Erythroblast (primary cell): ENCODE measurements around the gene PCDHGC3.

Source experiments
- DNase-seq, 2 experiments: peaks; one replicate each; lab custom pipeline; 2025; lab: John Stamatoyannopoulos, UW
- GATA1 ChIP-seq: IDR thresholded peaks from 2 replicates; pipeline ENCODE4 v1.6.1; 2011; ENCODE audit warnings: low read depth, mild to moderate bottlenecking, control low read depth, low read length, moderate library complexity
- POLR2A ChIP-seq: IDR thresholded peaks from 2 replicates; pipeline ENCODE4 v1.6.1; 2011; ENCODE audit warnings: mild to moderate bottlenecking, low read length

PCDHGC3 gene

DNA sequence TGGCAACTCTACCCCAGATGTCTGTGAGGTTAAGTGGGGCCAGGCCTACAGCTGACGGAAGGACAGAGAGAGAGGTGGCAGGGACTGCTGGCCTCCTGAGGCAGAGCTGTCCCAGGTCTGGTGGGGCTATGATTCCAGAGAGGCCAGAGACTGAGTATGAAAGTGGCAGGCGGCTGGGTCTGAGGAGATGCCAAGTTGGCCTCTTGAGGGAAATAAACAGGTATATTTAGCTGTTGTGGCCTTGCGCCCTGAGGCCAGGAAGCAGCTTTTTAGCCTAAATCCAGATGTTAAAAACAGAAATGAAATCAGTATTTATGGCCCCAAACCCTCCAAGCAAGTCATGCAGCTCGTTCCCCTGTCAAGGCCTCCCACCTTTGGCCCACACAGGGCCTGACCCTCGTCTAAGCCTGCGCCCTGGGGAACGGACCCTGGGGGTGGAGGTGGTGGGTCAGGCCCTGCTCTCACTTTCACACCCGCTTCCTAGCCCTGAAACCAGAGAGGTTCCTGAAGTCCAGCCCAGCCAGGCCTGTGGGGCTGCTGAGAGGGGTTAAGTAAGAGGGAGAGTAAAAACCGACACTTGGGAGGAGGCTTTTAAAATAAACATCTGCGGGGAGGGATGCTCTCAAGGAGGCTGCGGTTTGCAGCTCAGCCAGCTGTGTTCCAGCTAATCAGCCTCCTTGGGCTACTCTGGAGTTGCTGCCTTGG lies 31.8 kb downstream of the PCDHGC3 start:
- no peak for DNase-seq
- TF ChIP-seq GATA1 (no peak), POLR2A (no peak)

DNA sequence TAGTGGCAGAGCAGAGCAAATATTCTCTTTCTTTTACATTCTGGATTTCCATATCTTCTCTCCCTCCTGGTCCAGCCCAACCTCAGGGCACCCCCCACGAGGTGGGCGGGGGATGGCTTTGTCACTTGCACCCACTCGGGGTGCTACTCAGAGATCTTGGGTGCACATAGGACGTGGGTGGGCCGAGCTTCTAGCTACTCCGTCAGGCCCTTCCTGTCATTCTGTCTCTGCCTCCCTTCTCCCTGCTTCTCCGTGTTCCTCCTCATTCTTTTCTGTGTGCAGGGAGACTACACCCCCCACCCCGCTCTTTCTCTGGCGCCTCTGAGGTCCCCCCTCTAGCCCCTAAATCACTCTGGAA lies 32.7 kb downstream of the PCDHGC3 start:
- no peak for DNase-seq
- TF ChIP-seq GATA1 (no peak), POLR2A (no peak)

DNA sequence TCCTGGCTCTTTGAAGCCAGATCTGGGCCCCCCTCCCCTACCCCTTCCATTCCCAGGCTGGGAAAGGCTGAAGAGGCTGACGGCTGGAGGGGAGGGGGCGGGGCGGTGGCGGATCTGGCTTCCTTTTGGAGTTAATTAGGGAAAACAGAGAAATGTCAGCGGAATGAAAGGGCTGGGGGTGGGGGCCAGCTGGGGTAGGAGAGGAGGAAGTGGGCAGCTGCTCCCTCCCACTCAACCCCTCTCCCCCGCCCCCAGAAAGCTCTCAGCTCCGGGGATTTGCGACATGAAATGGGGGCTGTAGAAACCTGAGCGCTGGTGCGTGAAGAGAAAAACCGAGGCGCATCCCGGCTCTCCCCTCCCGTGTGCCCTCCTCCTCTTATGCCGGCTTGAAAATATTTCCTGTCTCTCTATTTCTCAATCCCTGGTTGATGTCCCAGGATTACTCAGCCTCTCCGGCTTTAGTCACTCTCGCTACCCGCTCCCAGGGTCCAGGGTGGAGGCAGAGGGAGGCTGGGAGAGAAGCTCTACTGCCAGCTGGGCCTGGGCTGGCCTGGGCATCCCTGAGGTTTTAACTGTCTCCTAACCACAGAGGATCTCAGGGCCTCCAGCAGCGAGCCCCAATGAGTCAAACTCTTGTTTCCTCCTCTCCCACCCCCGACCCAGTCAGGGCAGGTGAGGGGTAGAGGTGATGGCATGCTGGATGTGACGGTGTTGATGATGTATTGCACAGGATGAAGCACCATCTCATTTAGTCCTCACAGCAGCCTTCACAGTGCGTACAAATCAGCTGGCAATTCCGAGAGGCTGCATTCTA lies 33.2 kb downstream of the PCDHGC3 start:
- no peak for DNase-seq
- no peak for TF ChIP-seq POLR2A
- TF ChIP-seq GATA1: no peak

DNA sequence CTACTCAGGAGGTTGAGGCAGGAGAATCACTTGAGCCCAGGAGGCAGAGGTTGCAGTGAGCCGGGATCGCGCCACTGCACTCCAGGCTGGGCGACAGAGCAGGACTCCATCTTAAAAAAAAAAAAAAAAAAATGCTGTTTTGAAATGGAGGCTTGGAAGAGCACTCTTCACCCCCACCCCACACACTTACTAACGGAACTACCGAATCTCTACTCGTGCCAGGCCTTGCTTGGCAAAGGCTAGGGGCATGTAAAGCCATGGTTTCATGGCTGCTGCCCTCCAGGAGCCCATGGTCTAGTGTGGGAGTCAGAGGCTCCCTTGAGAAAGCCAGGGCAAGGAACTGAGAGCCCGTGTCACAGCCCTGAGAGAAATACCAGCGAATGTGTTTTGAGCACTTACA lies 34.4 kb downstream of the PCDHGC3 start:
- TF ChIP-seq POLR2A (no peak), GATA1 (no peak)
- DNase-seq: no peak

DNA sequence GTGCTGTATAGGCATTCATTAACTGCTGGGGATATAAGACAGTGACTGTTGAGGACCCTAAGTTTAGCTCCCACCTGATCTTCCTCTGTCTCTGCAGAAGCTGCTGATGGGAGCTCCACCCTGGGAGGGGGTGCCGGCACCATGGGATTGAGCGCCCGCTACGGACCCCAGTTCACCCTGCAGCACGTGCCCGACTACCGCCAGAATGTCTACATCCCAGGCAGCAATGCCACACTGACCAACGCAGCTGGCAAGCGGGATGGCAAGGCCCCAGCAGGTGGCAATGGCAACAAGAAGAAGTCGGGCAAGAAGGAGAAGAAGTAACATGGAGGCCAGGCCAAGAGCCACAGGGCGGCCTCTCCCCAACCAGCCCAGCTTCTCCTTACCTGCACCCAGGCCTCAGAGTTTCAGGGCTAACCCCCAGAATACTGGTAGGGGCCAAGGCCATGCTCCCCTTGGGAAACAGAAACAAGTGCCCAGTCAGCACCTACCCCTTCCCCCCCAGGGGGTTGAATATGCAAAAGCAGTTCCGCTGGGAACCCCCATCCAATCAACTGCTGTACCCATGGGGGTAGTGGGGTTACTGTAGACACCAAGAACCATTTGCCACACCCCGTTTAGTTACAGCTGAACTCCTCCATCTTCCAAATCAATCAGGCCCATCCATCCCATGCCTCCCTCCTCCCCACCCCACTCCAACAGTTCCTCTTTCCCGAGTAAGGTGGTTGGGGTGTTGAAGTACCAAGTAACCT lies 35.3 kb downstream of the PCDHGC3 start:
- no peak for DNase-seq
- TF ChIP-seq POLR2A (no peak), GATA1 (no peak)

DNA sequence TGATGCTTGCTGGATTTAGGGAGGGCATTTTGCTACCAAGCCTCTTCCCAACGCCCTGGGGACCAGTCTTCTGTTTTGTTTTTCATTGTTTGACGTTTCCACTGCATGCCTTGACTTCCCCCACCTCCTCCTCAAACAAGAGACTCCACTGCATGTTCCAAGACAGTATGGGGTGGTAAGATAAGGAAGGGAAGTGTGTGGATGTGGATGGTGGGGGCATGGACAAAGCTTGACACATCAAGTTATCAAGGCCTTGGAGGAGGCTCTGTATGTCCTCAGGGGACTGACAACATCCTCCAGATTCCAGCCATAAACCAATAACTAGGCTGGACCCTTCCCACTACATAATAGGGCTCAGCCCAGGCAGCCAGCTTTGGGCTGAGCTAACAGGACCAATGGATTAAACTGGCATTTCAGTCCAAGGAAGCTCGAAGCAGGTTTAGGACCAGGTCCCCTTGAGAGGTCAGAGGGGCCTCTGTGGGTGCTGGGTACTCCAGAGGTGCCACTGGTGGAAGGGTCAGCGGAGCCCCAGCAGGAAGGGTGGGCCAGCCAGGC lies 36.1 kb downstream of the PCDHGC3 start:
- no peak for DNase-seq
- no peak for TF ChIP-seq GATA1
- no peak for TF ChIP-seq POLR2A

DNA sequence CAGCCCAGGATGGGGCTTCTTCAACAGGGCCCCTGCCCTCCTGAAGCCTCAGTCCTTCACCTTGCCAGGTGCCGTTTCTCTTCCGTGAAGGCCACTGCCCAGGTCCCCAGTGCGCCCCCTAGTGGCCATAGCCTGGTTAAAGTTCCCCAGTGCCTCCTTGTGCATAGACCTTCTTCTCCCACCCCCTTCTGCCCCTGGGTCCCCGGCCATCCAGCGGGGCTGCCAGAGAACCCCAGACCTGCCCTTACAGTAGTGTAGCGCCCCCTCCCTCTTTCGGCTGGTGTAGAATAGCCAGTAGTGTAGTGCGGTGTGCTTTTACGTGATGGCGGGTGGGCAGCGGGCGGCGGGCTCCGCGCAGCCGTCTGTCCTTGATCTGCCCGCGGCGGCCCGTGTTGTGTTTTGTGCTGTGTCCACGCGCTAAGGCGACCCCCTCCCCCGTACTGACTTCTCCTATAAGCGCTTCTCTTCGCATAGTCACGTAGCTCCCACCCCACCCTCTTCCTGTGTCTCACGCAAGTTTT lies 36.7 kb downstream of the PCDHGC3 start:
- TF ChIP-seq GATA1 (no peak), POLR2A (no peak)
- peak; percentile 76 to 86 for DNase-seq

DNA sequence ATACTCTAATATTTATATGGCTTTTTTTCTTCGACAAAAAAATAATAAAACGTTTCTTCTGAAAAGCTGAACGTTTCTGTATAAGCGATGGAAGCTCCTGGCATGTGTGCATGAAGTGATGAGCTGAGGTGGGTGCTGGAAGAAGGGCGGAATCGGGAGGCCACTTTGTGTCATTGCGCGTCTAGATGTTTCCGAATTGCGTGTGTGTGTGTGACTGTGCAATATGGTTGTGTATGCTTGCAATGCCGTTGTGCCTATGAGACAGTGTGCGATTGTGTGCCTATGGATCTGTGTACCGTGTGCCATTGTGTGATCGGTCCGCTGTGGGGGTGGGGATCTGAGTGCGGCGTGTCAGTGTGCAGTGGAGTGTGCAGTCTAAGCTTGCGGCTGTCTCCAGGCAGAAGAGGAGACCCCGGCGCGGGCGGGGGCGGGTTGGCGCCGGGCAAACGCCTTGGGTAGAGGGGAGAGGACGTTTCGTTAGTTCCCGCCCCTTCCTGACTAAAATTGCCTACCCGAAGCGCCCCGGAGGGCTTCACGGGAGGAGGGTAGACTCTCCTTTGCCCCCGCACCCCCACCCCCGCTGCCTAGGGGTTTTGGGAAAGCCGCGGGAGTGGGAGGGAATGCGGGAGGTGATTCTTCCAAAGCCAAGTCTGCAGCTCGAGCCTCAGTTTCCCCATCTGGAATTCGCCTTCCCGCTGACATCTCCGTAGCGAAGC lies 37.3 kb downstream of the PCDHGC3 start:
- DNase-seq: peak; percentile 43 to 55
- TF ChIP-seq GATA1: no peak
- no peak for TF ChIP-seq POLR2A

DNA sequence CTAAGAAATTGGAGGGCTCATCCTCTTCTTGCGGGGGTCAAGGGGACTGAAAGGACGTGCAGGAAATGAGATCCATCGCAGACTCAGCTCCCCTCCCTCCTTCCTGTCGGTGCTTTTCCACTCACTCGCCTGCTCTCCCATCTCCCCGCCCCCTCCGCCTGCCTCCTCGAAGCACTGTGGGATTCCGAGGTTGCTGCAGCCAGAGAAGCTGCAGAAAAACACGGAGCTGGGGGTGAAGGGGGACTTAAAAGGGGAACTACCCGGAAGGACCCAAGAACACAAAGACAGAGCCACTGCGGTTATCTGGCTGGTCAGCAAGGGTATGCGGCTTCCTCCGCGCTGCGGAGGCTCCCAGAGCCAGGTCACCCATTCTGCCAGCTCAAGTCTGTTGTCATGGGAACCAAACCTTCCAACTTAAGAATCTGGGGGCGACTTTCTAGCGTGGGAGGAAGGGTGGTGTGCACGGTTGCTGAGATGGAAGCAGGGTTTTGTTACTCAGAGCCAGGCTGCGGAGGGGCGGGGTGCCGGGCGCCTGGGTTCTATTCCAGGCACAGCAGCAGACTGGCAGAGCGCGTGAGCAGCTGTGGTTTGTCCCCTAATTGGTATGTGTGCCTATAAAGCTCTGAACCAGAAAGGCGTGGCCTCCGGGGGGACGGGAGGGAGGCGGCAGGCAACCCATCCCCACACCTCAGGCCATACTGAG lies 38.0 kb downstream of the PCDHGC3 start:
- DNase-seq: peak; percentile 22 to 44
- TF ChIP-seq GATA1 (no peak), POLR2A (no peak)

DNA sequence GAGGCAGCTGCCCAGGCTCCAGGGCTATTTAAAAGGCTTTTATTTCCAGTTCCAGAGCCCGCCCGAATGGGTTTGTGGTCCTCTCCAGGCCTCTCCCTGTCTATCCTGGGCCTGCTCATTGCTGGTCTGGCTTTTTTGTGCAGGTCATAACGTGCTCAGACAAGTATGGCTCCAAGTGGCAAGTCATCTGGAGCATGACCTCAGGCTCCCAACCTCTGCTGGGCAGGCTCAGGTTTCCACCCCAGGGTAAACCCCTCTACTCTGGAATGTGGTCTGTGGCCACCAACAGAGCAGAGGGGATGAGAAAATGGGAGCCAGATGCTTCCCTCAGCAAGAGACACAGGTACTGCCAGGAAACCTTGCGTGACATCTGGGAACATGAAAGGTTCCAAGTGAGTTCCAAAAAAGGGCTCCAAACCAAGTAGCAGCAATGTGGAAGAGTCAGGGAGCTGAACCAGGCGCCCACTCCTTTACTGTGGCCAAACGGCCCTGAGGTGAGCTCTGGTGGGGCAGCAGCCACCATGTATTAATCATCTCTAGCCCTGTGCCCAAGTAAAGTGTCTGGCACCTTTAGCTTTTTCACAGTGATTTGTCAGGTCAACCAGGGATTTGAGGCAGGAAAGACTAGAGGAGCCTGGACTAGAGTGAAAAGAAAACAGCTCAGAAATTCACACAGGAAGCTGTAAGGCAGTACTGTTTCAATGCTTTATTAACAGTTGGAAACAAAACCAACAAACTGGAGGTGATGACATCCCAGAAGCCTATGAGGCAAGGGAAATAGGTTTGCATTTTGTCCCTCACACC lies 38.8 kb downstream of the PCDHGC3 start:
- no peak for TF ChIP-seq GATA1
- TF ChIP-seq POLR2A: no peak
- no peak for DNase-seq

DNA sequence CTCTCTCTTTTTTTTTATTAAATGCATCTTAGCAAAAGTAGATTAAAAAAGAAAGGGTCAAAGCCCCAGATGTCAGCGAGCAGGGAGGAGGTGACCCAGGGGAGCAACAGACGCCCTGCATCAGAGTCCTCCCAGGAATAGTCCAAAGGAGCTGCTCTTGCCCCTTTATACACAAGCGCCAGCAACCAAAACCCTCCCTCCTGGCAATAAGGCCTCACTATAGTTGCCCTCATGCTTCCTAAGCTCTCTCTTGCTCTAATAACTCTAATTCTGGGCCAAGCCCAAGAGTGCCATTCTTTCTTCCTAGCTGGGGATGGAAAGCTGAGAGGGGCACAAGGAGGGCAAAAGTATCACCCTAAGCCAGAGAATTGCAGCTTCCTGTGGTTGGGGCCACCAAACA lies 39.4 kb downstream of the PCDHGC3 start:
- TF ChIP-seq POLR2A: no peak
- no peak for TF ChIP-seq GATA1
- no peak for DNase-seq

DNA sequence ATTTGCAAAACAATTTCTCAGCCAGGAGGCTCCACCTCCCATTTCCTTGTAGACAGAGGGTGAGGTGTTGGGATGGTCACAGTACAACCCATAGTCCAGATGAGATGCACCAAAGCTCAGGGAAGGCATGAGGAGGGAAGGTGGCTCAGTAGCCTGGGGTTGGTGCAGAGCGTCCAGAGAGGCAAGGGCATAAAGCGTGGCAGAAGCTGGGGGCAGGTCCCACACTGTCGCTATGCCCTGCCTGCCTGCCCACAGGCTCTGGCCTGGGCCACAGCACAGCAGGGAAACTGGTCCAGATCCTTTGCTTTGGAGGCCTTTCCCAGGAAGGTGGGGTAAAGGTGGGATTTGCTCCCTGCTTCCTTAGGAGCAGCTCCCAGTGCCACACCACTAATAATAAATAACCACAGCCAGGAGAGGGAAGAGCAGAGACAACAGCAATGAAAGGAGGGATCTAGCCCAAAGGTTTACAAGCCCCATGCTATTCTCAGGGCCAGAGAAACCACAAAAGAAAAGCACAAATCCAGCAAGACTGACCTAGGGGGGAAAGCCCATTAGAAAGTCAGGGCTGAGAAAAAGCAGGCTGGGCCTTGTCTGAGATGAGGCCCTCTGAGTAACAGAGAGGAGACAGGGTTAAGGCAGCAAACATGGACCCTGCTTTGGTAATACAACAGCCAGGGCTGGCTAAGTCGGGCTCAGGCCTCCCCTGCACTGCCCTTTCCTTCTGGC lies 40.3 kb downstream of the PCDHGC3 start:
- TF ChIP-seq POLR2A (no peak), GATA1 (no peak)
- DNase-seq: no peak
